ENCODE measurements around the gene ITPR1. TPM values are rescaled to one million over a fixed set of nuclear protein-coding genes. Genes with fewer than 3 reads are reported as not detected.

ITPR1 gene
- total RNA-seq, 3 donors from 2014 or later: 10.7 to 80.2 (median 20.7) TPM

GRCh38 chr3:4817128-4817527 lies 324.0 kb downstream of the ITPR1 start:
- H3K4me3 ChIP-seq: no peak overlapping the region
- intact Hi-C loops (cut with DNase I, micrococcal nuclease): no loop called here
- no peaks in the 10 kb centered on the region for H3K36me3 ChIP-seq (ENCODE audit: low read depth)
- H3K9me3 ChIP-seq: peaks cover 10% of the 10 kb centered on the region
- DNase-seq (no peak), ATAC-seq (no peak)
- TF ChIP-seq CTCF (IDR thresholded peaks at IDR 0.05): no peak
- no peaks in the 10 kb centered on the region for H3K4me1 ChIP-seq (ENCODE audit: low read depth)

GRCh38 chr3:4818164-4818563 lies 325.0 kb downstream of the ITPR1 start:
- no peaks in the 10 kb centered on the region for H3K36me3 ChIP-seq (ENCODE audit: low read depth)
- TF ChIP-seq CTCF (IDR thresholded peaks at IDR 0.05): no peak
- no peaks in the 10 kb centered on the region for H3K4me1 ChIP-seq (ENCODE audit: low read depth)
- ATAC-seq (no peak), DNase-seq (no peak)
- peaks cover 10% of the 10 kb centered on the region for H3K9me3 ChIP-seq
- intact Hi-C loops (cut with DNase I, micrococcal nuclease): no loop called here
- H3K4me3 ChIP-seq: no peak overlapping the region

GRCh38 chr3:4818986-4819693 lies 326.0 kb downstream of the ITPR1 start:
- Histone ChIP-seq H3K36me3 (ENCODE audit: low read depth) (no peaks in the 10 kb centered on the region), H3K4me1 (ENCODE audit: low read depth) (no peaks in the 10 kb centered on the region), H3K9me3 (peaks cover 10% of the 10 kb centered on the region), H3K4me3 (no peak overlapping the region)
- no peak for DNase-seq
- no peak for TF ChIP-seq CTCF (IDR thresholded peaks at IDR 0.05)
- ATAC-seq: no peak
- intact Hi-C loops (cut with DNase I, micrococcal nuclease): no loop called here

GRCh38 chr3:4819746-4820145 lies 326.6 kb downstream of the ITPR1 start:
- Histone ChIP-seq H3K4me1 (ENCODE audit: low read depth) (peaks cover 3% of the 10 kb centered on the region), H3K4me3 (no peak overlapping the region), H3K9me3 (peaks cover 10% of the 10 kb centered on the region), H3K36me3 (ENCODE audit: low read depth) (no peaks in the 10 kb centered on the region)
- DNase-seq (no peak), ATAC-seq (no peak)
- intact Hi-C loops (cut with DNase I, micrococcal nuclease): no loop called here
- TF ChIP-seq CTCF (IDR thresholded peaks at IDR 0.05): no peak

GRCh38 chr3:4820296-4821121 lies 327.4 kb downstream of the ITPR1 start:
- Histone ChIP-seq H3K36me3 (ENCODE audit: low read depth) (no peaks in the 10 kb centered on the region), H3K4me1 (ENCODE audit: low read depth) (peaks cover 4% of the 10 kb centered on the region), H3K9me3 (peaks cover 10% of the 10 kb centered on the region), H3K4me3 (no peak overlapping the region)
- TF ChIP-seq CTCF (IDR thresholded peaks at IDR 0.05): no peak
- no peak for ATAC-seq
- DNase-seq: no peak
- intact Hi-C loops (cut with DNase I, micrococcal nuclease): no loop called here
